HepG2 (cell line): ENCODE measurements around the gene ITGB1. TPM values are rescaled to one million over a fixed set of nuclear protein-coding genes. Genes with fewer than 3 reads are reported as not detected.

ENCODE experiments used
- ATAC-seq: fragments of 200-7000 bp; cut with Tn5 transposase; 3 replicates; pipeline ENCODE4 v1.9.1; 2020; ENCODE audit warnings: mild to moderate bottlenecking, moderate library complexity
- BruUV-seq: library from RNA; stranded (reverse); fragments of 400-500 nt; replicated peaks from 2 replicates; lab custom pipeline; 2021; lab: Mats Ljungman, UMichigan
- CTCF ChIA-PET: fragments of 300-600 bp; formaldehyde crosslinking; extraction: SDS; loops from one replicate; lab custom pipeline; 2021; ENCODE audit warnings: low total read pairs, inconsistent platforms, low intra/inter-chr PET ratio; lab: Yijun Ruan, JAX
- POLR2A ChIA-PET: fragments of 350-600 bp; sonication (Branson Sonifier 250); formaldehyde crosslinking; loops from one replicate; lab custom pipeline; 2020; ENCODE audit warnings: antibody characterized with exemption, inconsistent platforms; lab: Yijun Ruan, JAX
- DNase-seq: peaks from one replicate; pipeline ENCODE4 v3.0.0-alpha.2; 2015; ENCODE audit warnings: low spot score
- FAIRE-seq: peaks from 3 replicates; lab custom pipeline; 2011; peaks lifted over from hg19 to GRCh38; lab: Jason Lieb, UNC
- H2AFZ ChIP-seq: one replicate; pipeline ENCODE4 v1.6.1; 2011; ENCODE audit warnings: low read length, inconsistent platforms
- H3K27ac ChIP-seq: fragments of 300-600 bp; 3 replicates; pipeline ENCODE4 v1.8.0; 2011; ENCODE audit warnings: mixed run types, mild to moderate bottlenecking, mixed read lengths, low read length, inconsistent platforms; ENCODE audit not compliant: insufficient read depth; ENCODE audit errors: extremely low read length
- H3K27me3 ChIP-seq, 2 experiments: fragments of 200-600 bp in 1 of 2; 2 replicates in 1 of 2; 3 replicates in 1 of 2; pipeline versions ENCODE4 v1.6.0 to v1.8.0; 2011; ENCODE audit warnings: low read length in 2 of 2, mild to moderate bottlenecking in 2 of 2, moderate library complexity in 2 of 2, inconsistent platforms in 1 of 2; ENCODE audit not compliant: insufficient read depth in 2 of 2, control insufficient read depth in 1 of 2
- H3K36me3 ChIP-seq, 2 experiments: fragments of 200-600 bp in 1 of 2; replicated peaks in 1 of 2; 2 replicates in 1 of 2; 3 replicates in 1 of 2; pipeline versions ENCODE4 v1.5.1 to v1.8.0; 2011; ENCODE audit warnings: low read length in 2 of 2, inconsistent platforms in 1 of 2; ENCODE audit not compliant: insufficient read depth in 2 of 2, control insufficient read depth in 1 of 2
- H3K4me1 ChIP-seq: 2 replicates; pipeline ENCODE4 v1.5.1; 2012; ENCODE audit warnings: low read length, inconsistent platforms; ENCODE audit not compliant: insufficient read depth
- H3K4me2 ChIP-seq: 2 replicates; pipeline ENCODE4 v1.6.0; 2011; ENCODE audit warnings: low read depth, low read length, inconsistent platforms
- H3K4me3 ChIP-seq, 3 experiments: fragments of 200-600 bp in 1 of 3; sonication (generic), shearing (Covaris generic) in 1 of 3; replicated peaks in 1 of 3; 2 replicates each; pipeline ENCODE4 v1.5.1; 2011 to 2016; ENCODE audit warnings: low read length in 3 of 3, inconsistent platforms in 2 of 3, low read depth in 2 of 3, mild to moderate bottlenecking in 2 of 3, control low read depth in 1 of 3, mixed read lengths in 1 of 3; ENCODE audit not compliant: insufficient read depth in 1 of 3
- H3K79me2 ChIP-seq: one replicate; pipeline ENCODE4 v1.6.1; 2011; ENCODE audit warnings: low read length, inconsistent platforms; ENCODE audit not compliant: insufficient read depth
- H3K9ac ChIP-seq: 2 replicates; pipeline ENCODE4 v1.6.0; 2011; ENCODE audit warnings: mild to moderate bottlenecking, low read depth, low read length, inconsistent platforms; ENCODE audit not compliant: insufficient read depth
- H3K9me3 ChIP-seq: 2 replicates; pipeline ENCODE4 v1.5.1; 2012; ENCODE audit warnings: mild to moderate bottlenecking, low read length
- H4K20me1 ChIP-seq: 2 replicates; pipeline ENCODE4 v1.6.0; 2011; ENCODE audit warnings: inconsistent platforms, mild to moderate bottlenecking, low read length, moderate library complexity; ENCODE audit not compliant: insufficient read depth
- E2F5 ChIP-seq: sonication (generic); formaldehyde crosslinking; conservative IDR thresholded peaks from 2 replicates; pipeline ENCODE4 v1.4.0; 2020; ENCODE audit warnings: missing genetic modification reagents
- ELF3 ChIP-seq: IDR thresholded peaks from 2 replicates; pipeline ENCODE4 v1.6.1; 2016; ENCODE audit warnings: missing genetic modification reagents, missing compliant biosample characterization
- JDP2 ChIP-seq: sonication (generic); formaldehyde crosslinking; IDR thresholded peaks from 2 replicates; pipeline ENCODE4 v1.8.1; 2022; ENCODE audit warnings: missing genetic modification reagents, borderline replicate concordance
- KMT2A ChIP-seq: sonication (generic); formaldehyde crosslinking; IDR thresholded peaks from 2 replicates; pipeline ENCODE4 v1.4.0; 2020; ENCODE audit warnings: missing genetic modification reagents
- SCMH1 ChIP-seq: sonication (generic); formaldehyde crosslinking; IDR thresholded peaks from 2 replicates; pipeline ENCODE4 v1.9.0; 2021; ENCODE audit warnings: missing genetic modification reagents, mild to moderate bottlenecking, borderline replicate concordance
- SETDB1 ChIP-seq: sonication (generic); formaldehyde crosslinking; IDR thresholded peaks from 2 replicates; pipeline ENCODE4 v1.5.1; 2020; ENCODE audit warnings: missing genetic modification reagents, mild to moderate bottlenecking, borderline replicate concordance
- SMAD3 ChIP-seq: sonication (generic); formaldehyde crosslinking; IDR thresholded peaks from 2 replicates; pipeline ENCODE4 v1.4.0; 2020; ENCODE audit warnings: missing genetic modification reagents
- SMARCC2 ChIP-seq: fragments of 450-650 bp; IDR thresholded peaks from 2 replicates; pipeline ENCODE4 v1.6.1; 2017; ENCODE audit warnings: antibody characterized with exemption, mild to moderate bottlenecking
- SOX13 ChIP-seq, 3 experiments: fragments of 450-650 bp in 1 of 3; sonication (generic) in 1 of 3; formaldehyde crosslinking in 1 of 3; IDR thresholded peaks in 2 of 3; conservative IDR thresholded peaks in 1 of 3; 2 replicates each; pipeline versions ENCODE4 v1.5.0 to v1.6.1; 2016 to 2020; ENCODE audit warnings: antibody characterized with exemption in 1 of 3, mild to moderate bottlenecking in 1 of 3, missing compliant biosample characterization in 1 of 3, missing genetic modification reagents in 1 of 3, moderate library complexity in 1 of 3
- SOX5 ChIP-seq: IDR thresholded peaks from 2 replicates; pipeline ENCODE4 v1.6.1; 2016; ENCODE audit warnings: borderline replicate concordance
- ZBTB8A ChIP-seq: sonication (generic); formaldehyde crosslinking; IDR thresholded peaks from 2 replicates; pipeline ENCODE4 v1.4.0; 2020; ENCODE audit warnings: mild to moderate bottlenecking, low read depth, missing genetic modification reagents, borderline replicate concordance
- ZFP62 ChIP-seq: sonication (generic); formaldehyde crosslinking; IDR thresholded peaks from 2 replicates; pipeline ENCODE4 v1.4.0; 2020; ENCODE audit warnings: missing genetic modification reagents
- ZFY ChIP-seq: sonication (generic); formaldehyde crosslinking; IDR thresholded peaks from 2 replicates; pipeline ENCODE4 v1.4.0; 2020; ENCODE audit warnings: missing genetic modification reagents
- ZNF530 ChIP-seq: sonication (generic); formaldehyde crosslinking; IDR thresholded peaks from 2 replicates; pipeline ENCODE4 v1.5.0; 2020; ENCODE audit warnings: low read depth, mild to moderate bottlenecking, missing genetic modification reagents
- ZNF609 ChIP-seq: sonication (generic); formaldehyde crosslinking; IDR thresholded peaks from 2 replicates; pipeline ENCODE4 v1.4.0; 2020; ENCODE audit warnings: mild to moderate bottlenecking, missing genetic modification reagents, borderline replicate concordance
- ZNF781 ChIP-seq: sonication (generic); formaldehyde crosslinking; IDR thresholded peaks from 2 replicates; pipeline ENCODE4 v1.5.1; 2020; ENCODE audit warnings: borderline replicate concordance, mild to moderate bottlenecking, missing genetic modification reagents; ENCODE audit errors: not compliant biosample characterization
- ZNF784 ChIP-seq: sonication (generic); formaldehyde crosslinking; IDR thresholded peaks from 2 replicates; pipeline ENCODE4 v1.5.1; 2020; ENCODE audit warnings: missing genetic modification reagents, mild to moderate bottlenecking, borderline replicate concordance
- WGBS: methylation state at CpG from one replicate; pipeline ENCODE4 v1.1.6; 2017; ENCODE audit warnings: low lambda C conversion rate; 5-methylcytosine and 5-hydroxymethylcytosine counted together
- in situ Hi-C: cut with HindIII; loops from 2 replicates; pipeline ENCODE4 v1.10.0; 2017; ENCODE audit warnings: low pct_unique_long_range_greater_than_20kb; ENCODE audit not compliant: extremely low pct_ligation_motif_present
- intact Hi-C: fragments of 100-400 bp; cut with micrococcal nuclease; formaldehyde crosslinking; loops from one replicate; pipeline ENCODE4 v1.10.0; 2022; ENCODE audit not compliant: unreplicated experiment
- polyA plus RNA-seq, 8 experiments: library from polyadenylated mRNA; depleted of rRNA in 3 of 8; stranded (reverse) in 7 of 8; unstranded in 1 of 8; fragments of >200 nt; fragmentation: Illumina TruSeq in 4 of 8; extraction: Trizol in 4 of 8; gene quantifications; 2 replicates each; pipeline versions ENCODE4 v1.2.1 to v1.2.3, GENCODE V29; 2011 to 2016; ENCODE audit warnings: low read depth in 4 of 8, missing spikeins in 1 of 8, mixed read lengths in 1 of 8; ENCODE audit not compliant: insufficient read depth in 1 of 8
- total RNA-seq, 5 experiments: library from RNA; depleted of rRNA; stranded (reverse); fragments of >200 nt; fragmentation: Illumina TruSeq; extraction: Trizol; gene quantifications; 2 replicates each; pipeline ENCODE4 v1.2.3, GENCODE V29; 2016; ENCODE audit warnings: low read depth in 1 of 5

ITGB1 gene
- total and polyA plus RNA-seq, 2 of the 13 experiments (the other 11 are each of a cell fraction or from before 2014, with no cell fraction given) = 190 to 204 TPM

GRCh38 chr10:32931593-32931992 lies 26.4 kb downstream of the ITGB1 start:
- H3K4me1 ChIP-seq = no peaks in the 10 kb centered on the region
- no peak overlapping the region for H3K4me2 ChIP-seq
- H2AFZ ChIP-seq = no peak overlapping the region
- no peak overlapping the region for H3K9ac ChIP-seq
- TF ChIP-seq KMT2A (CRISPR knock-in tag) (no peak), SOX13 (IDR thresholded peaks at IDR 0.05) (no peak), SOX13 (CRISPR knock-in tag; conservative IDR thresholded peaks at IDR 0.05 in 1 of 2, IDR thresholded peaks at IDR 0.05 in 1 of 2) (no peak), JDP2 (CRISPR knock-in tag) (no peak), ZBTB8A (CRISPR knock-in tag) (no peak), SETDB1 (no peak), ZNF784 (CRISPR knock-in tag) (no peak), ELF3 (CRISPR knock-in tag) (no peak), ZNF609 (no peak), E2F5 (no peak), ZNF781 (CRISPR knock-in tag) (no peak), SMARCC2 (no peak), ZFP62 (CRISPR knock-in tag) (no peak), SOX5 (CRISPR knock-in tag) (no peak), ZFY (CRISPR knock-in tag) (no peak), SCMH1 (CRISPR knock-in tag) (no peak), SMAD3 (CRISPR knock-in tag) (no peak), ZNF530 (no peak)
- ATAC-seq = no peak
- in situ Hi-C loops (no loop called here), intact Hi-C loops (no loop called here)
- H3K4me3 ChIP-seq = no peak overlapping the region
- H3K9me3 ChIP-seq = no peaks in the 10 kb centered on the region
- POLR2A ChIA-PET = no interaction called here
- H3K36me3 ChIP-seq = peaks cover 13 to 71% of the 10 kb centered on the region in 2 experiments
- CTCF ChIA-PET = no interaction called here
- no peak for DNase-seq
- WGBS = 94% methylated on average over 1 of the region's 1 CpG
- no TSS peak for BruUV-seq
- no peak overlapping the region for H3K27ac ChIP-seq
- peaks cover 48% of the 10 kb centered on the region for H3K79me2 ChIP-seq
- no peaks in the 10 kb centered on the region for H3K27me3 ChIP-seq
- FAIRE-seq = no peak
- 0 out of 2 replicates have a peak, but pooled peaks cover 2% of the 10 kb centered on the region for H4K20me1 ChIP-seq
